Parathyroid adenoma (tissue), 2 donors: ENCODE results near the gene CYP2C9.
"Not testable (repeated sequence)": the region's sequence is repeated elsewhere in the genome, so short reads cannot be mapped to it uniquely, and the experiment has no call there.

Source experiments
- H2AFZ ChIP-seq: fragments of 300-600 bp; sonication (generic); one replicate; pipeline ENCODE4 v1.7.0; 2017; ENCODE audit warnings: antibody characterized with exemption, mild to moderate bottlenecking
- H3K27ac ChIP-seq: fragments of 300-600 bp; sonication (generic); one replicate; pipeline ENCODE4 v1.7.0; 2017
- H3K27me3 ChIP-seq: fragments of 300-600 bp; sonication (generic); one replicate; pipeline ENCODE4 v1.7.0; 2017; ENCODE audit warnings: low read length; ENCODE audit not compliant: control insufficient read depth, insufficient read depth
- H3K36me3 ChIP-seq: fragments of 300-600 bp; sonication (generic); one replicate; pipeline ENCODE4 v1.7.0; 2017; ENCODE audit warnings: low read length; ENCODE audit not compliant: control insufficient read depth, insufficient read depth
- H3K4me1 ChIP-seq: fragments of 300-600 bp; sonication (generic); one replicate; pipeline ENCODE4 v1.7.0; 2017; ENCODE audit warnings: control low read depth
- H3K4me2 ChIP-seq: fragments of 300-600 bp; sonication (generic); one replicate; pipeline ENCODE4 v1.7.0; 2017; ENCODE audit warnings: low read length
- H3K4me3 ChIP-seq: fragments of 300-600 bp; sonication (generic); one replicate; pipeline ENCODE4 v1.7.0; 2017; ENCODE audit warnings: low read depth, low read length
- H3K79me2 ChIP-seq: fragments of 300-600 bp; sonication (generic); one replicate; pipeline ENCODE4 v1.7.0; 2017; ENCODE audit warnings: control low read depth
- H3K9ac ChIP-seq: fragments of 300-600 bp; sonication (generic); one replicate; pipeline ENCODE4 v1.7.0; 2017; ENCODE audit warnings: mild to moderate bottlenecking
- H3K9me3 ChIP-seq: fragments of 300-600 bp; sonication (generic); one replicate; pipeline ENCODE4 v1.7.0; 2017; ENCODE audit warnings: low read length; ENCODE audit not compliant: control insufficient read depth
- TF ChIP-seq, protein P1 (sequence below): fragments of 300-600 bp; sonication (generic); IDR thresholded peaks from one replicate; pipeline ENCODE4 v1.7.0; 2017; ENCODE audit warnings: antibody characterized with exemption, mild to moderate bottlenecking
- donor health status: primary hyperparathyroidism.

CYP2C9 gene

GRCh38 chr10:94902570-94902969, 35.9 kb upstream of the CYP2C9 start:
- TF ChIP-seq, protein P1, sequence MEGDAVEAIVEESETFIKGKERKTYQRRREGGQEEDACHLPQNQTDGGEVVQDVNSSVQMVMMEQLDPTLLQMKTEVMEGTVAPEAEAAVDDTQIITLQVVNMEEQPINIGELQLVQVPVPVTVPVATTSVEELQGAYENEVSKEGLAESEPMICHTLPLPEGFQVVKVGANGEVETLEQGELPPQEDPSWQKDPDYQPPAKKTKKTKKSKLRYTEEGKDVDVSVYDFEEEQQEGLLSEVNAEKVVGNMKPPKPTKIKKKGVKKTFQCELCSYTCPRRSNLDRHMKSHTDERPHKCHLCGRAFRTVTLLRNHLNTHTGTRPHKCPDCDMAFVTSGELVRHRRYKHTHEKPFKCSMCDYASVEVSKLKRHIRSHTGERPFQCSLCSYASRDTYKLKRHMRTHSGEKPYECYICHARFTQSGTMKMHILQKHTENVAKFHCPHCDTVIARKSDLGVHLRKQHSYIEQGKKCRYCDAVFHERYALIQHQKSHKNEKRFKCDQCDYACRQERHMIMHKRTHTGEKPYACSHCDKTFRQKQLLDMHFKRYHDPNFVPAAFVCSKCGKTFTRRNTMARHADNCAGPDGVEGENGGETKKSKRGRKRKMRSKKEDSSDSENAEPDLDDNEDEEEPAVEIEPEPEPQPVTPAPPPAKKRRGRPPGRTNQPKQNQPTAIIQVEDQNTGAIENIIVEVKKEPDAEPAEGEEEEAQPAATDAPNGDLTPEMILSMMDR, result no peak
- Histone ChIP-seq H3K9me3 (no peaks in the 10 kb centered on the region), H2AFZ (no peak overlapping the region), H3K9ac (no peak overlapping the region), H3K4me2 (no peak overlapping the region), H3K4me1 (no peaks in the 10 kb centered on the region), H3K27me3 (no peaks in the 10 kb centered on the region), H3K27ac (no peak overlapping the region), H3K36me3 (no peaks in the 10 kb centered on the region), H3K4me3 (no peak overlapping the region), H3K79me2 (no peaks in the 10 kb centered on the region)

DNA sequence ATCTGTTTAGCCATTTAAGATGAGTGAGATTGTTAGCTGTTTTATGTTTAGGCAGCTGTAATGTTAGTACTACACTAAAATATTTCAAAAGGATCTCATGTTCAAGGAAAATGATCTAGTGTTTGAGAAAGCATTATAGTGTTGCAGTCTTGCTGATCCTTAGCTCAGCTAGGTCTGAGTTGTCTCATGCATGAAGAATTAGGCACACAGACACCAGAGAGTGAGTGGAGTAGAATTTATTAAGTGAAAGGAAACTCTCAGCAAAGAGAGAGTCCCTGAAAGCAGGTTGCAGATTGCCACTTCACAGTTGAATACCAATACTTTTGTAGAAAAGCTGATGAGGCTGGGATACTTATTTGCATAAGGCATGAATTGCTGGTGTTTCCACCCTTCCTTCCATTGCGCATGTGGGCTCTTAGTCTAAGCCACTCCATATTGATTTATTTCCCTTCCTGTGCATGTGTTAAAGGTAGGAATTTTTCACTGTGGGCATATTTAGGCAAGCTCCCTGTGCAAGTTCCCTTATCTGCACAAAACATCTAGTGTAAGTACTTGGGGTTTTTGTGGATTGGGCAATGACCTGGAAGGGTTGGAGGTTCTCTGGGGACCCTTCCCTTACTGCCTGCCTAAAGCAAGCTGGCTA, 33.8 kb upstream of the CYP2C9 start:
- H3K9ac ChIP-seq, H3K27ac ChIP-seq, H3K4me1 ChIP-seq, H3K4me2 ChIP-seq, H3K79me2 ChIP-seq, H3K4me3 ChIP-seq, H3K36me3 ChIP-seq, H3K9me3 ChIP-seq, H3K27me3 ChIP-seq, H2AFZ ChIP-seq: not testable (repeated sequence)

- no peak overlapping the region for H2AFZ ChIP-seq
- no peaks in the 10 kb centered on the region for H3K9me3 ChIP-seq
- H3K4me2 ChIP-seq, result no peak overlapping the region
- no peaks in the 10 kb centered on the region for H3K4me1 ChIP-seq
- H3K36me3 ChIP-seq, result no peaks in the 10 kb centered on the region
- H3K27me3 ChIP-seq, result no peaks in the 10 kb centered on the region
- H3K4me3 ChIP-seq, result no peak overlapping the region
- H3K27ac ChIP-seq, result no peak overlapping the region
- TF ChIP-seq, protein P1, result no peak
- no peaks in the 10 kb centered on the region for H3K79me2 ChIP-seq
- no peak overlapping the region for H3K9ac ChIP-seq
Measured at GRCh38 chr10:94916423-94916822, 22.0 kb upstream of the CYP2C9 start.

DNA sequence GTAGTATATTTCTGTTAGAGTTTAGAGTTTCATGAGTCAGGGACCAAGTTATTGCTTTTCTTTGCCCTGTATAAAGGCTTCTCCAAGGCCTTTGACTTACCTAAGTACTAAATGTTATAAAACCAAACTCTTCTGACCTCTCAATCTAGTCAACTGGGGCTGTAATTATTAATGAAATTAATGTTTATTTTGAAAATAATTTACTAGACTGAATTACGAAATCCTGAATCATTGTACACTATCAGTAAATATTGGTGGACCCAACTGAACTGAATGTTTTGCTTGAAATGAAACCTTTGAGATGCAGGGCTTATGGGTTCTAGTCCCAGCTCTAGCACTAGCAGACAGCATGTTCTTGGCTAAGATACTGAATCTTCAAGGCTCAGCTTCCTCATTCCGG, 1.7 kb upstream of the CYP2C9 start:
- Histone ChIP-seq H3K36me3 (no peaks in the 10 kb centered on the region), H3K27ac (no peak overlapping the region), H3K4me2 (no peak overlapping the region), H2AFZ (no peak overlapping the region), H3K4me1 (no peaks in the 10 kb centered on the region), H3K79me2 (no peaks in the 10 kb centered on the region), H3K9ac (no peak overlapping the region), H3K9me3 (no peaks in the 10 kb centered on the region), H3K27me3 (no peaks in the 10 kb centered on the region), H3K4me3 (no peak overlapping the region)
- TF ChIP-seq, protein P1, result no peak

DNA sequence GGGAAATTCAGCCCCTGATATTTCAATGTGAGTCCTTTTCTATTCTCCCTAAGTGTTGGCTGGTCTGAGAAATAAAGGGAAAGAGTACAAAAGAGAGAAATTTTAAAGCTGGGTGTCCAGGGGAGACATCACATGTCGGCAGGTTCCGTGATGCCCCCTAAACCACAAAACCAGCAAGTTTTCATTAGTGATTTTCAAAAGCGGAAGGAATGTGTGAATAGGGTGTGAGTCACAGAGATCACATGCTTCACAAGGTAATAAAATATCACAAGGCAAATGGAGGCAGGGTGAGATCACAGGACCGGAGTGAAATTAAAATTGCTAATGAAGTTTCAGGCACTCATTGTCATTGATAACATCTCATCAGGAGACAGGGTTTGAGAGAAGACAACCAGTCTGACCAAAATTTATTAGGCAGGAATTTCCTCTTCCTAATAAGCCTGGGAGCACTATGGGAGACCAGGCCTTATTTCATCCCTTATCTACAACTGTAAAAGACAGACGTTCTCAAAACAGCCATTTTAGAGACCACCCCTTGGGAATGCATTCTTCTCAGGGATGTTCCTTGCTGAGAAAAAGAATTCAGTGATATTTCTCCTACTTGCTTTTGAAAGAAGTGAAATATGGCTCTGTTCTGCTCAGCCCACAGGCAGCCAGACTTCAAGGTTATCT, 5.1 kb downstream of the CYP2C9 start:
- H3K9me3 ChIP-seq, H3K79me2 ChIP-seq, H3K4me2 ChIP-seq, H3K4me1 ChIP-seq, H3K9ac ChIP-seq, H3K27ac ChIP-seq, H3K27me3 ChIP-seq, H3K36me3 ChIP-seq, H2AFZ ChIP-seq, H3K4me3 ChIP-seq: not testable (repeated sequence)

GRCh38 chr10:94946181-94946580, 7.7 kb downstream of the CYP2C9 start:
- not testable (repeated sequence) for H3K27me3 ChIP-seq, H3K4me1 ChIP-seq, H3K9me3 ChIP-seq, H3K79me2 ChIP-seq, H3K9ac ChIP-seq, H2AFZ ChIP-seq, H3K4me2 ChIP-seq, H3K36me3 ChIP-seq, H3K4me3 ChIP-seq, H3K27ac ChIP-seq
